ENCODE measurements around the gene P2RY6.

- TF ChIP-seq CTCF (IDR thresholded peaks at IDR 0.05; ENCODE audit: borderline replicate concordance, extremely low read depth, low read length, poor library complexity, severe bottlenecking) (no peak), EZH2 (IDR thresholded peaks at IDR 0.05; ENCODE audit: borderline replicate concordance, low read depth, low read length, severe bottlenecking) (no peak)
Observed at GRCh38 chr11:73310076-73310475, 37.9 kb downstream of the P2RY6 start.

Data from DND-41 (cell line).